ENCODE measurements around the gene BMPR1A. TPM values are rescaled to one million over a fixed set of nuclear protein-coding genes. Genes with fewer than 3 reads are reported as not detected.

BMPR1A gene
- total RNA-seq, 2 experiments from 2014 or later = 0.47 to 1.1 TPM

DNA sequence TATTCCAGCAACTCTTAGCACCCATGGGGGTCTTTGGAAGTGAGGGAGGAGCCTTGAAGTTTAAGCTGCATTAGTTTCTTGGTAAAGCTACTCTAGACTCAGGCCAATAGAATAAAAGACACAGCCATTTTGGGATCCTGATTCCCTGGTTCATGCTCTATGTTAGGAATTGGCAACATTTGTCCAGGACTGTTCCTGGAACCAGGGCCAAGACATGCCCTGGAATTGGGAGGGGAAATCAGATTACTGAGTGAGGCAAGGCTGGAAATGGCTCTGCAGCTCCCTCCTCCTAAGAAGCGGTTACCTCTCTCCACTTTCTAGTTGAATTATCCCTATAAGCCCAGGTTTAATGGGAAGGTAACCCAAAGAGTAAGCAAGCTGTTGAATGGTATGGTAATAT, 14.2 kb upstream of the BMPR1A start:
- intact Hi-C loops (cut with micrococcal nuclease; ENCODE audit: unreplicated experiment) = no loop called here

DNA sequence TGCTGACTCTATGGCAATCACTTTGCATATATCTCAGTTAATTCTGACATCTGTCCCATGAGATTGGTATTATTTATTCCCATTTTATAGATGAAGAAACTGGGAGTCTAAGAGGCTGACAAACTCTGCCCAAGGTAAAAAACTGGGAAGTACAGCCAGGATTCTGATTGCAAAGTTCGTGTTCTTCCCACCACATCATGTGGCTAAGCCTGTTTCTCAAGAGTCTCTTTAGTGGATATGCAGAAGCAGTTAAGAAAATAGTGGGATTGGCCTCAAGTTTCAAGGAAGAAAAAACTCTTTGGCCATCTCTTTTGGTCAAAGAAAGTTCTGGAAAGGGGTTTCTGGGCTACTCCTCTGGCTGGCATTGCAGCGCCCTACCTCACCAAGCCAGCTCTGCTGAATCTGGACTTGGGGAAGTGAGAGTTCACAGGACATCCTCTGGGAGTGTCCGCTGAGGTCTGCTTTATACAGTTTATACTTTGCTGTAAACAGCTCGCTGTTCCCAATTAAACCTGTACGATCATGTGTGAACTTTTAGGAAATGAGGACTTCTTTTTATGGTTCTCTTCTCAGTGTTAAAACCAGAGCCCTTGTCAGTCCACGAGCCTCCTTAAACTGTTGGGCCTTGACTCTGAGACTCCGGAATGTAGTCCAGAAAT, 12.2 kb upstream of the BMPR1A start:
- no peak overlapping the region for H2AFZ ChIP-seq (ENCODE audit: low read length)
- intact Hi-C loops (cut with micrococcal nuclease; ENCODE audit: unreplicated experiment) = no loop called here
- ChIA-PET POLR2A (no interaction called here), CTCF (ENCODE audit: unreplicated experiment) (no interaction called here)
- DNase-seq (ENCODE audit: low spot score) = no peak
- H3K9me2 ChIP-seq (ENCODE audit: insufficient read depth, low read length) = no peaks in the 10 kb centered on the region
- BruUV-seq (replicated peaks) = no TSS peak
- H3K9me3 ChIP-seq (ENCODE audit: low read length) = no peaks in the 10 kb centered on the region
- no peaks in the 10 kb centered on the region for H3K36me3 ChIP-seq (ENCODE audit: insufficient read depth, low read length)
- no peaks in the 10 kb centered on the region for H3K79me2 ChIP-seq (ENCODE audit: insufficient read depth, low read depth, low read length)
- H3K4me3 ChIP-seq (ENCODE audit: low read depth, low read length, poor library complexity, severe bottlenecking) = no peak overlapping the region
- peaks cover 6% of the 10 kb centered on the region for H3K4me1 ChIP-seq (ENCODE audit: insufficient read depth, low read length, poor library complexity, severe bottlenecking)
- no peak overlapping the region for H3K27ac ChIP-seq (ENCODE audit: low read depth, low read length, poor library complexity, severe bottlenecking)
- TF ChIP-seq EZH2phosphoT487 (IDR thresholded peaks at IDR 0.05; ENCODE audit: borderline replicate concordance, low read depth, low read length) = no peak
- TF ChIP-seq, protein P1, sequence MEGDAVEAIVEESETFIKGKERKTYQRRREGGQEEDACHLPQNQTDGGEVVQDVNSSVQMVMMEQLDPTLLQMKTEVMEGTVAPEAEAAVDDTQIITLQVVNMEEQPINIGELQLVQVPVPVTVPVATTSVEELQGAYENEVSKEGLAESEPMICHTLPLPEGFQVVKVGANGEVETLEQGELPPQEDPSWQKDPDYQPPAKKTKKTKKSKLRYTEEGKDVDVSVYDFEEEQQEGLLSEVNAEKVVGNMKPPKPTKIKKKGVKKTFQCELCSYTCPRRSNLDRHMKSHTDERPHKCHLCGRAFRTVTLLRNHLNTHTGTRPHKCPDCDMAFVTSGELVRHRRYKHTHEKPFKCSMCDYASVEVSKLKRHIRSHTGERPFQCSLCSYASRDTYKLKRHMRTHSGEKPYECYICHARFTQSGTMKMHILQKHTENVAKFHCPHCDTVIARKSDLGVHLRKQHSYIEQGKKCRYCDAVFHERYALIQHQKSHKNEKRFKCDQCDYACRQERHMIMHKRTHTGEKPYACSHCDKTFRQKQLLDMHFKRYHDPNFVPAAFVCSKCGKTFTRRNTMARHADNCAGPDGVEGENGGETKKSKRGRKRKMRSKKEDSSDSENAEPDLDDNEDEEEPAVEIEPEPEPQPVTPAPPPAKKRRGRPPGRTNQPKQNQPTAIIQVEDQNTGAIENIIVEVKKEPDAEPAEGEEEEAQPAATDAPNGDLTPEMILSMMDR (conservative IDR thresholded peaks at IDR 0.05; ENCODE audit: low read length) = no peak
- no peaks in the 10 kb centered on the region for H4K20me1 ChIP-seq (ENCODE audit: insufficient read depth, low read length)
- no peak overlapping the region for H3K4me2 ChIP-seq (ENCODE audit: low read length)

More for the DNA sequence above, 14.2 kb upstream of the BMPR1A start:
- CTCF ChIA-PET (ENCODE audit: unreplicated experiment) = no interaction called here
- TF ChIP-seq, protein P1 (conservative IDR thresholded peaks at IDR 0.05; ENCODE audit: low read length) = no peak
- TF ChIP-seq EZH2phosphoT487 (IDR thresholded peaks at IDR 0.05; ENCODE audit: borderline replicate concordance, low read depth, low read length) = no peak
- Histone ChIP-seq H3K9me3 (ENCODE audit: low read length) (no peaks in the 10 kb centered on the region), H4K20me1 (ENCODE audit: insufficient read depth, low read length) (no peaks in the 10 kb centered on the region), H3K79me2 (ENCODE audit: insufficient read depth, low read depth, low read length) (no peaks in the 10 kb centered on the region), H3K4me3 (ENCODE audit: low read depth, low read length, poor library complexity, severe bottlenecking) (no peak overlapping the region), H3K4me2 (ENCODE audit: low read length) (no peak overlapping the region), H3K27ac (ENCODE audit: low read depth, low read length, poor library complexity, severe bottlenecking) (no peak overlapping the region), H2AFZ (ENCODE audit: low read length) (no peak overlapping the region), H3K4me1 (ENCODE audit: insufficient read depth, low read length, poor library complexity, severe bottlenecking) (no peaks in the 10 kb centered on the region), H3K9me2 (ENCODE audit: insufficient read depth, low read length) (no peaks in the 10 kb centered on the region), H3K36me3 (ENCODE audit: insufficient read depth, low read length) (no peaks in the 10 kb centered on the region)
- POLR2A ChIA-PET = interaction anchor here (1.5 kb wide), 1 partner anchor 8 kb away, joined by 5 read pairs; no protein-coding TSS in a partner anchor
- no TSS peak for BruUV-seq (replicated peaks)
- DNase-seq (ENCODE audit: low spot score) = no peak

DNA sequence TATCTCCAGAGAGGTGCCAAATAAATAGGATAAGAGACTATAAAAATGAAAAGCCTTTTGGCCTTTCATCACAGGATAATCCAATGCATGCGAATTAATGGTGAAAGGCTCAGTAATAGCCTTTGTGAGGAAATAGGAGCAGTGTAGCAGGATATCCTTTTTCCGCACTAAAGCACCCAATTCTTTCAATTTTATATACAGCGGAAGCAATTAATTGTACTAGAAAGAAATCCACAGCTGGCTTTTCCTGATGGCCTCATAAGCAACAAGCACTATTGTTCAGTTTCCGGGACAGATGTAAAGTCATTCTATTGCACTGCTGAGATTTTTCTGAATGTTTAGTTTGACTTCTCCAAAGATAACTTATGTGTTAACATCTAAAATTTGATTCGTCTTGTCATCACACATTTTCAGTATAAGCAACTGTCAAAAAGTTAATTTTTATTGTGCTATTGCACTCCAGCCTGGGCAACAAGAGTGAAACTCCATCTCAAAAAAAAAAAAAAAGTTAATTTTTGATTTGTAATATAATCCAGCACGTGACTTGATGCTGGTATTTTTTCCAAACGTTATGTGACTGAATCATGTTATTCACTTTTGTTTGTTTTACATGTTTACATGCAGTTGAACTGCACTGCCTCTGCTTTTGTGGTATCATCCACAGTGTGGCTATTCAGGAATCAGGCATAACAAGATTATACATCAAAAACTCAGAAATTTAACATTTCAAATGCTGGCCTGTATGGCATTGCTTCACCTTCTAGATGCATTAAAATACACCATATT, 8.4 kb upstream of the BMPR1A start:
- H3K4me2 ChIP-seq (ENCODE audit: low read length) = no peak overlapping the region
- ChIA-PET CTCF (ENCODE audit: unreplicated experiment) (no interaction called here), POLR2A (no interaction called here)
- peak; percentile 46 for DNase-seq (ENCODE audit: low spot score)
- no peaks in the 10 kb centered on the region for H3K9me3 ChIP-seq (ENCODE audit: low read length)
- intact Hi-C loops (cut with micrococcal nuclease; ENCODE audit: unreplicated experiment) = no loop called here
- no peaks in the 10 kb centered on the region for H3K36me3 ChIP-seq (ENCODE audit: insufficient read depth, low read length)
- H3K4me3 ChIP-seq (ENCODE audit: low read depth, low read length, poor library complexity, severe bottlenecking) = no peak overlapping the region
- BruUV-seq (replicated peaks) = no TSS peak
- no peak overlapping the region for H3K27ac ChIP-seq (ENCODE audit: low read depth, low read length, poor library complexity, severe bottlenecking)
- H2AFZ ChIP-seq (ENCODE audit: low read length) = no peak overlapping the region
- TF ChIP-seq, protein P1 (conservative IDR thresholded peaks at IDR 0.05; ENCODE audit: low read length) = no peak
- no peak for TF ChIP-seq EZH2phosphoT487 (IDR thresholded peaks at IDR 0.05; ENCODE audit: borderline replicate concordance, low read depth, low read length)
- H3K79me2 ChIP-seq (ENCODE audit: insufficient read depth, low read depth, low read length) = no peaks in the 10 kb centered on the region
- no peaks in the 10 kb centered on the region for H4K20me1 ChIP-seq (ENCODE audit: insufficient read depth, low read length)
- peaks cover 6% of the 10 kb centered on the region for H3K4me1 ChIP-seq (ENCODE audit: insufficient read depth, low read length, poor library complexity, severe bottlenecking)
- no peaks in the 10 kb centered on the region for H3K9me2 ChIP-seq (ENCODE audit: insufficient read depth, low read length)

Data from OCI-LY7 (cell line).